ENCODE results near the gene PRR5L. TPM values are rescaled to one million over a fixed set of nuclear protein-coding genes. Genes with fewer than 3 reads are reported as not detected.

PRR5L gene
- total RNA-seq, 1 experiment from 2014 or later = 1.2 TPM

DNA sequence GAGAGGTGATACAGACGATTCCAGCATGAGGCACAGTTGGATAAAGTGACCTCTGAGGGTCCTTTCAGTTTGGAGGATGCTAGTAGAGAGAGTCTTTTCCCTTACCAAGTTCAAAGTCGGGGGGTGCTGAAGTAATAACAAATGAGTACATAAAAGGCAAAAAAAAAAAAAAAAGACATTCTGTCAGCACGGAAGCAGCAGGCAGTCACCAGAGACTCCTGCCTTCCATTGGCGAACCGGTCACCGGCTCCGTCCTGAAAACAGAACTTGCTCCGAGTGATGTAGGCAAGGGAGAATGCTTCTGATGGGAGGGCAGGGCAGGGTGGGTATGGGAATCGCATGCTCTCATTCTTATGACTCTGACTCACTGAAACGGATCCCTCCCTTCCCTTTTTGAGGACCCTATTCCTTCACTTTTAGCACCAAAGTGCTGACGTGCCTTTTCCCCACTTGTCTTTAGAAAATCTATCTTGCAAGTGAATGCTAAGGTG lies 65.9 kb downstream of the PRR5L start:
- Mint-ChIP-seq H3K4me1 (ENCODE audit: low read depth, unreplicated experiment) (peaks cover 32% of the 10 kb centered on the region), H3K4me3 (ENCODE audit: low read depth, unreplicated experiment) (peak overlapping the region; percentile 64), H3K27ac (ENCODE audit: unreplicated experiment) (no peak overlapping the region), H3K36me3 (ENCODE audit: insufficient read depth, unreplicated experiment) (no peaks in the 10 kb centered on the region), H3K27me3 (ENCODE audit: unreplicated experiment) (peaks cover 22% of the 10 kb centered on the region), H3K9me3 (ENCODE audit: low read depth, unreplicated experiment) (no peaks in the 10 kb centered on the region)
- BruUV-seq (replicated peaks) = no TSS peak
- intact Hi-C loops (cut with micrococcal nuclease; ENCODE audit: unreplicated experiment) = loop anchor here (5.0 kb wide), 2 partner anchors 50 to 115 kb away; no protein-coding TSS in a partner anchor
- CTCF ChIA-PET = no interaction called here
- no peak for DNase-seq
- TF ChIP-seq, protein P1, sequence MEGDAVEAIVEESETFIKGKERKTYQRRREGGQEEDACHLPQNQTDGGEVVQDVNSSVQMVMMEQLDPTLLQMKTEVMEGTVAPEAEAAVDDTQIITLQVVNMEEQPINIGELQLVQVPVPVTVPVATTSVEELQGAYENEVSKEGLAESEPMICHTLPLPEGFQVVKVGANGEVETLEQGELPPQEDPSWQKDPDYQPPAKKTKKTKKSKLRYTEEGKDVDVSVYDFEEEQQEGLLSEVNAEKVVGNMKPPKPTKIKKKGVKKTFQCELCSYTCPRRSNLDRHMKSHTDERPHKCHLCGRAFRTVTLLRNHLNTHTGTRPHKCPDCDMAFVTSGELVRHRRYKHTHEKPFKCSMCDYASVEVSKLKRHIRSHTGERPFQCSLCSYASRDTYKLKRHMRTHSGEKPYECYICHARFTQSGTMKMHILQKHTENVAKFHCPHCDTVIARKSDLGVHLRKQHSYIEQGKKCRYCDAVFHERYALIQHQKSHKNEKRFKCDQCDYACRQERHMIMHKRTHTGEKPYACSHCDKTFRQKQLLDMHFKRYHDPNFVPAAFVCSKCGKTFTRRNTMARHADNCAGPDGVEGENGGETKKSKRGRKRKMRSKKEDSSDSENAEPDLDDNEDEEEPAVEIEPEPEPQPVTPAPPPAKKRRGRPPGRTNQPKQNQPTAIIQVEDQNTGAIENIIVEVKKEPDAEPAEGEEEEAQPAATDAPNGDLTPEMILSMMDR (IDR thresholded peaks at IDR 0.05; ENCODE audit: unreplicated experiment) = no peak

DNA sequence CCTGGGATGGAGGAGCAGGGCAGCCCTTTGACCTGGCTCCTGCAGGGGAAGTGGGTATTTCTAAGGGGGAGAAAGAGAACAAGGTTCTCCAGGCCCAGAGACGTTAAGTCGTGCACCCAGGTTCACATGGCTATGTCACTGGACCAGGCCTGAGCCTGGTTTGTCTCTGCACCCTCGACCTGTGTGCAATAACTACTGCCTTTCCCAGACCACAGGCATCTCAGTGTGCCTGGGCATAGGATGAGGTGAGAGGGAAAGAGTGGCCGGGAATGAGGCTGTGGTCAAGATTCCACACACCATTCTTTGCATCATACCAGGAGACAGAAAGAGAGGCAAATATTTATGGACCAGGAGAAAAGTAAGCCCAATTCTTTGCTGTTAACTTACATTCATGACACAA lies 66.8 kb downstream of the PRR5L start:
- H3K4me1 Mint-ChIP-seq (ENCODE audit: low read depth, unreplicated experiment) = peaks cover 32% of the 10 kb centered on the region
- no peak overlapping the region for H3K4me3 Mint-ChIP-seq (ENCODE audit: low read depth, unreplicated experiment)
- H3K27ac Mint-ChIP-seq (ENCODE audit: unreplicated experiment) = no peak overlapping the region
- H3K36me3 Mint-ChIP-seq (ENCODE audit: insufficient read depth, unreplicated experiment) = no peaks in the 10 kb centered on the region
- DNase-seq = no peak
- intact Hi-C loops (cut with micrococcal nuclease; ENCODE audit: unreplicated experiment) = loop anchor here (5.0 kb wide), 2 partner anchors 51 to 114 kb away; no protein-coding TSS in a partner anchor
- BruUV-seq (replicated peaks) = no TSS peak
- TF ChIP-seq, protein P1 (IDR thresholded peaks at IDR 0.05; ENCODE audit: unreplicated experiment) = no peak
- H3K9me3 Mint-ChIP-seq (ENCODE audit: low read depth, unreplicated experiment) = no peaks in the 10 kb centered on the region
- CTCF ChIA-PET = interaction anchor here (1.0 to 1.3 kb wide), 3 partner anchors 10 to 130 kb away, joined by 3 to 5 read pairs (median 3); no protein-coding TSS in a partner anchor
- peaks cover 21% of the 10 kb centered on the region for H3K27me3 Mint-ChIP-seq (ENCODE audit: unreplicated experiment)

DNA sequence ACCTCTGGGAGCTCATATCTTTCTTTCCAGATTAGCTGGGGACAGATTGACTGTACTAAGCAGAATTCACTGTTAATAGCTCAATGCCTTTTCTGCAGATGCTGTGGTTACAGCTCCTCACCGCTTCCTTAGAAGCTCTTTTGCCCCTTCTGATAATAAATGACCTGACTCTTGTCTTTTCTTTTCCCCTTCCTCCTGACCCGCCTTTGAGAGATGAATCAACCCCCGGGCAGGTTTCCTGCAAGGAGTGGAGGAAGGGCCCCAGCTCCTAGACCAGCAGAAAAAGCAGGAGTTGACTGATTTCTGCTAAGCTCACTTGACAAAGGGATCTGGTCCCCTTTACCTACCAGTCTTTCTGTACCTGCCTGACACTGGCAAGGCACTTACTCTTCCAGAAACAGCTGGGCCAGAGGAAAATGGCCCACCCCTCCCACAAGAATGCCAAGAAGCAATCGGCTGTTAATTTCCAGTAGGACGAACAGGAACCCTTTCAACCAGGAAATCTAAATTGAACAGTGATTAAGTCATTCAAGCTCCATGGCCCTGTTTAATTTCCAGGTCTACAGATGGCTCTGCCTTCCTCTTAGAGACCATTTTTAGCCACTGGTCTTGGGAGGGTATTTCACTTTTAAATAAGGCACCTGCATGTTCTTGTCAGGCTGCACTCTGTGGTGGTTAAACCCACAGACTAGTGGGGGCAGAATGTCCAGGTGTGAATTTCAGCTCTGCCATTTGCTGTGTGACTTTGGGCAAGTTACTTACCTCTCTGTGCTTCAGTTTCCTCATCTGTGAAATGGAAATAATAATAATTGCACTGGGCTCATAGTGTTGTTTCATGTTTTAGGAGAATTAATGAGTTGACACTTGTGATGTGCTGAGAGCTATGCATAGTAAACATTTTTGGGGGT lies 67.5 kb downstream of the PRR5L start:
- CTCF ChIA-PET = interaction anchor here (0.9 to 1.3 kb wide), 4 partner anchors 9 to 129 kb away, joined by 3 to 5 read pairs (median 4); no protein-coding TSS in a partner anchor
- intact Hi-C loops (cut with micrococcal nuclease; ENCODE audit: unreplicated experiment) = loop anchor here (5.0 kb wide), 2 partner anchors 51 to 114 kb away; no protein-coding TSS in a partner anchor
- TF ChIP-seq, protein P1 (IDR thresholded peaks at IDR 0.05; ENCODE audit: unreplicated experiment) = no peak
- Mint-ChIP-seq H3K4me3 (ENCODE audit: low read depth, unreplicated experiment) (no peak overlapping the region), H3K27ac (ENCODE audit: unreplicated experiment) (no peak overlapping the region), H3K9me3 (ENCODE audit: low read depth, unreplicated experiment) (no peaks in the 10 kb centered on the region), H3K27me3 (ENCODE audit: unreplicated experiment) (peaks cover 21% of the 10 kb centered on the region), H3K36me3 (ENCODE audit: insufficient read depth, unreplicated experiment) (no peaks in the 10 kb centered on the region), H3K4me1 (ENCODE audit: low read depth, unreplicated experiment) (peaks cover 32% of the 10 kb centered on the region)
- BruUV-seq (replicated peaks) = no TSS peak
- no peak for DNase-seq

DNA sequence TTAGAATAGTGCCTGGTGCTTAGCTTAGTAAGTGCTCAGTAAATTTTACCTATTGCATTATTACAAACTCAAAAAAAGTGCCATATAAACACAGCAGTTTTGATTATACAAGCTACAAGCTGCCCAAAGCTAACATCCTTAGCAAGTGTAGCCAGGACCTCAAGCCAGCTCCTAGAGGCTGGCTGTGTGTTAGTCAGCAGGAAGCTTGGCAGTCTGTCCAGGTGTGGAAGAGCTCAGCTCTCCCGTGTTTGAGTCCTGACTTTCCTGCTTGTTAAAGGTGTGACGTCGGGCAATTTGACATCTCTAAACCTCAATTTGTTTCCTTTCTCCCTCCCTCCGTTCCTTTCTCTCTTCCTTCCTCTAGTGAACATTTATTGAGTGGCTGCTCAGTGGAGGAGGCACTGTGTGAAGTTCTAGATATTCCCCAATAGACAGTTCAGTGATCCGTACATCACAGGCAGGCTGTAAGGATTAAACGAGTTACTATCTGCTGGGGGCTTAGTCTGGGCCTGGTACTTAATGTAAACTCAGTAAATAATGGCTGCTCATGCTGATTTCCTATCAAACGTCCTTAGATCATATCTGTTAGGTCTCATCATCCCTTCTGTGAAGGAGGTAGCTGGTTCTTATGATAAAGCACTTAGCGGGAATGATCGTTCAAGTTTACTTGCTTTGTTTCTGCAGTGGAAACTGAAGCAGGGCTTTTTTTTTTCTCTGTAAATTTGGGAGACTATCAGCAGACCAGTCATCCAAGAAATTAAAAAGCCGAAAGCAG lies 68.7 kb downstream of the PRR5L start:
- CTCF ChIA-PET = interaction anchor here (0.6 kb wide), 1 partner anchor 32 kb away, joined by 5 read pairs; no protein-coding TSS in a partner anchor
- TF ChIP-seq, protein P1 (IDR thresholded peaks at IDR 0.05; ENCODE audit: unreplicated experiment) = no peak
- no TSS peak for BruUV-seq (replicated peaks)
- Mint-ChIP-seq H3K9me3 (ENCODE audit: low read depth, unreplicated experiment) (no peaks in the 10 kb centered on the region), H3K27ac (ENCODE audit: unreplicated experiment) (no peak overlapping the region), H3K4me3 (ENCODE audit: low read depth, unreplicated experiment) (no peak overlapping the region), H3K36me3 (ENCODE audit: insufficient read depth, unreplicated experiment) (no peaks in the 10 kb centered on the region), H3K4me1 (ENCODE audit: low read depth, unreplicated experiment) (peaks cover 32% of the 10 kb centered on the region), H3K27me3 (ENCODE audit: unreplicated experiment) (peaks cover 24% of the 10 kb centered on the region)
- intact Hi-C loops (cut with micrococcal nuclease; ENCODE audit: unreplicated experiment) = loop anchor here (5.0 kb wide), 2 partner anchors 52 to 113 kb away; no protein-coding TSS in a partner anchor
- DNase-seq = no peak
